Effector memory CD4-positive, alpha-beta T cell (primary cell): ENCODE measurements around the gene MAP3K21.
A peak's percentile ranks its signal among the peaks of the same experiment; 100 is the strongest.

Source experiments
- DNase-seq, 3 donors: peaks; one replicate each; pipeline ENCODE4 v3.0.0-alpha.2; 2020
- H3K27ac ChIP-seq: 2 replicates; pipeline ENCODE4 v1.7.0; 2013; ENCODE audit warnings: mild to moderate bottlenecking, low read length, moderate library complexity; ENCODE audit not compliant: insufficient read depth, poor library complexity, severe bottlenecking
- H3K27me3 ChIP-seq: replicated peaks from 2 replicates; pipeline ENCODE4 v1.7.0; 2013; ENCODE audit warnings: mild to moderate bottlenecking, low read length; ENCODE audit not compliant: insufficient read depth, control insufficient read depth, poor library complexity, severe bottlenecking
- H3K36me3 ChIP-seq: 2 replicates; pipeline ENCODE4 v1.7.0; 2013; ENCODE audit warnings: mild to moderate bottlenecking, low read length, moderate library complexity; ENCODE audit not compliant: control insufficient read depth, insufficient read depth
- H3K4me1 ChIP-seq: 2 replicates; pipeline ENCODE4 v1.7.0; 2013; ENCODE audit warnings: low read length, mild to moderate bottlenecking; ENCODE audit not compliant: control insufficient read depth, insufficient read depth, poor library complexity, severe bottlenecking
- H3K4me3 ChIP-seq: 2 replicates; pipeline ENCODE4 v1.7.0; 2013; ENCODE audit warnings: low read length, low read depth, mild to moderate bottlenecking; ENCODE audit not compliant: insufficient read depth, poor library complexity, severe bottlenecking
- H3K9me3 ChIP-seq: 2 replicates; pipeline ENCODE4 v1.7.0; 2013; ENCODE audit warnings: mild to moderate bottlenecking, low read length, moderate library complexity; ENCODE audit not compliant: control insufficient read depth
- total RNA-seq, 3 donors: gene quantifications; one replicate each; lab custom pipeline; 2026; lab: John Stamatoyannopoulos, UW

The MAP3K21 gene
- 5.2 to 6.2 (median 5.8) reads per million in 3 donors for total RNA-seq

DNA sequence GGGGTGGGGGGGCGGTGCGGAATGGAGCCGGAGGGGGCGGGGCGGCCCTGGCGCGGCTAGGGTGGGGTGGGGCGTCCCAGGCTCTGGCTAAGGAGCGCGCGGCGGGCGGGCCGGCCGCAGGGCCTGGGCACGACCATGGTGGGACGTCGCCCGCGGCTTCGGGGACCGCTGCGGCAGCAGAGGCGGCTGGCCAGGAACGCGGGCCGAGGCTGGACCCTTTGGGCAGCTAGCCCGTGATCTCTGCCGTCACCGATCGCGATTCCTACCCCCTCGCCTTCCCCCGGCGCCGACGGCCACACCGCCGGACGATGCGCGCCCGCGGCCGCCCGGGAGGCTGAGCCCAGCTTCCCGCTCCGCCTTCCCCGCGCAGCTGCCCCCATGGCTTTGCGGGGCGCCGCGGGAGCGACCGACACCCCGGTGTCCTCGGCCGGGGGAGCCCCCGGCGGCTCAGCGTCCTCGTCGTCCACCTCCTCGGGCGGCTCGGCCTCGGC lies at the start of gene MAP3K21:
TSS of gene MAP3K21 (plus strand) at position 74 of the 491 bp plus-strand sequence. CDS start at position 379, 305 bp downstream.
- no peaks in the 10 kb centered on the region for H3K36me3 ChIP-seq
- no peaks in the 10 kb centered on the region for H3K27me3 ChIP-seq
- peak within 1 kb of the TSS; percentile 72 for H3K4me3 ChIP-seq
- DNase-seq = no peak
- H3K27ac ChIP-seq = no peak within 1 kb of the TSS
- peaks cover 5% of the 10 kb centered on the region for H3K4me1 ChIP-seq
- H3K9me3 ChIP-seq = no peaks in the 10 kb centered on the region

DNA sequence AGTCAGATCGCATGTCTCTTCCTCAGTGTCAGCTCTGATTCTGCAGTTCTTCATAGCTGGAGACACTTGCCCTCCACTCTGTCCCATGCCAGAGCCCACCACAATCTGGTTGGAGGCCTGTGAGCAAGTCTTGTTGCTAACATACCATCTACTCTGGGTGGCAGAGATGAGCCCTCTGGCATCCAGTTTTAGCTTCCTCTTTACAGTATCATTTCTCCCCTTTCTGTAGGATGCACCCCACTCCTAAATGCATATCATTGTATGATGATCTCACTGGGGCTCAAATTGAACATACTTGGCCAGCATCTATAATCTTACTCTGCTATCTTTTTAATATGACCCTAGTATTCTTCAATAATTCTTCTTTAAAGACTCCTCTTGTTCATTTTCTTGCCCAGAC lies 48.9 kb upstream of the MAP3K21 start:
- H3K27me3 ChIP-seq = no peaks in the 10 kb centered on the region
- DNase-seq = no peak
- peaks cover 17% of the 10 kb centered on the region for H3K4me1 ChIP-seq
- no peak overlapping the region for H3K4me3 ChIP-seq
- no peaks in the 10 kb centered on the region for H3K36me3 ChIP-seq
- no peak overlapping the region for H3K27ac ChIP-seq
- no peaks in the 10 kb centered on the region for H3K9me3 ChIP-seq

DNA sequence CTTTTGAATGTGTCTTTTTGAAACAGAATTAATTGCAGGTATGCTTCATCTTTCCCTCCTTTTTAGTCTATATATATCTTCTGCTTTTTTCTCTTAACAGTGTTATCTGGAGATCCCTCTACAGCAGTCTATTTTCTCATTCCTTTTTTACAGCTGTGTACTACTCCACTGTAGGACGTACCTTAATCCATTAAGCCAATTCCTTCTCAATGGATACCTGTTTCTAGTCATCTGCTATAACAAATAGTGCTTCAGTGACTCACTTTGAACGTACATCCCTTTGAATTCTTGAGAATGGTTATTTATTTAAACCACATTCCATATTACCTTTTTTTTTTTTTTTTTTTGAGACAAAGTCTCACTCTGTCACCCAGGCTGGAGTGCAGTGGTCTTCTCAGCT lies 47.6 kb upstream of the MAP3K21 start:
- no peak overlapping the region for H3K27ac ChIP-seq

DNA sequence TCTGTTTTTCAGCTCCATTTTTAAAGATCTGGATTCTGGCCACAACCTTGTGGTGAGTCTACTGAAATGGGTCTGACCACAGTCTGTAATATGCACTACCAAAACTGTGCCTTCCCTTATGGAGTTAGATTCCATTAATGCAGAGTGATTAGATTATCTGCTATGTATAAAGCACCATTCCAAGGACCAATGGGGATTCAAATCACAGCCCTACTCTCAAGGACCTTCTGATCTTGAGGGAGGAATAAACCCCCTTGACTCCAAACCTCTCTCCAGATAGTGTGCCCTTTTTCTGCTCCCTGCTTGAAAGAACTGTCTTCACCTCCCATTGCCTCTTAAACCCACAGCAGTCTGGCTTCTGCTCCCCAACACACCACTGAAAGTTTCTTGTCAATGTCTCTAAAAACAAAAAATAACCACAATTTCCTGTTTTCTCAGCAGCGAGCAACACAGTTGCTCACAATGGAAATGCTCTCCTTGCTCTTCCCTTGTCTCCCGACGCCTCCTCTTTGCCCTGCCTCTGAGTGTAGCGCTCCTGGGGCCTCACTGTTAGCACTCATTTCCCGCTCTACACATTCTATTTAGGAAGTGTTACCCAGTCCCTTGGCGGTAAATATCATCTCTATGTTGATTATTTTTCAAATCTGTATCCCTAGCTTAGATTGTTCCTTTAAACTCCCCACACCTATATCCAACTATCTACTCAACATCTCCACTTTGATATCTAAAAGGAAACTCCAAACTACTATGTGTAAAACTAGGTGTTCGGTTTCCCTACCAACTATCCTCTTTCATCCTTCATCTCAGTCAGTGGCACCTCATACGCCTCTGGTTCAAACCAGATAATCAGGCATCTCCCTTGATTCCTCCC lies 45.6 kb upstream of the MAP3K21 start:
- Histone ChIP-seq H3K4me1 (peaks cover 17% of the 10 kb centered on the region), H3K27ac (peak overlapping the region; percentile 51), H3K27me3 (no peaks in the 10 kb centered on the region), H3K36me3 (no peaks in the 10 kb centered on the region), H3K9me3 (no peaks in the 10 kb centered on the region), H3K4me3 (peak overlapping the region; percentile 2)
- peak in 1 of 3 donors; percentile 7 for DNase-seq

More for the DNA sequence above, 47.6 kb upstream of the MAP3K21 start:
- Histone ChIP-seq H3K9me3 (no peaks in the 10 kb centered on the region), H3K4me1 (peaks cover 17% of the 10 kb centered on the region), H3K27me3 (no peaks in the 10 kb centered on the region), H3K4me3 (no peak overlapping the region), H3K36me3 (no peaks in the 10 kb centered on the region)
- DNase-seq = no peak

DNA sequence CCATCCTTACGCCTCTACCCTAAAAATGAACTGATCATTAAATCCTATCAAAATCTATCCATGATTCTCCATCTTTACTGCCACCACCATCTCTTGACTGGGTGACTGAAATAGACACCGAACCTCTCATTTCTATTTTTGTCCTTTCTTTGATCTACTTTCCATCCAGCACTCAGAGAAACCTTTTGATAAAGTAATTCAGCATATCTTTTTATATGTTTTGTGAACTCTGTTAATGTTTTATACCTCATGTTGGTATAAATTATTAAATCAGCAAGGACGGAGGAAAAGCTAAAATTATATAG lies 45.0 kb upstream of the MAP3K21 start:
- Histone ChIP-seq H3K4me3 (no peak overlapping the region), H3K36me3 (no peaks in the 10 kb centered on the region), H3K4me1 (peaks cover 17% of the 10 kb centered on the region), H3K27ac (no peak overlapping the region), H3K9me3 (no peaks in the 10 kb centered on the region), H3K27me3 (no peaks in the 10 kb centered on the region)
- no peak for DNase-seq

DNA sequence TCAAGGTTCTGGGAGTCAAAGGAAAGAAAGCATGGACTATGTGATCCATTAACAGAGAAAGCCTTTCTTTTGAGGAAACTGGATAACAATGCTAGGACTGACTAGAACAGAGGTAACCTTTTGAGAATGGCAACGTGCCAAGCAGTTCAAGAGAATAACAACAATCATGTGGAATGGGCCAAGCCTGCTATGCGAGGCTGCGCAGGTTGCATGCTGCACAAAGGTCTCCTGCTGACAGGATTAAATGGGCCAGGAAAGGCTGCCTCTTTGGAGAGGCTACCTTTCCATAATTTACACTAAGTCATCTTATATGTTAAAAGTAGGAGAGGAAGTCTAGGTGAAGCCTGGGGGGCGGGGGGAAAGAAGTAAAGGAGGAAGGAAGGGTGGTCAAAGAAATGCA lies 37.8 kb upstream of the MAP3K21 start:
- peaks cover 3% of the 10 kb centered on the region for H3K36me3 ChIP-seq
- DNase-seq = no peak

DNA sequence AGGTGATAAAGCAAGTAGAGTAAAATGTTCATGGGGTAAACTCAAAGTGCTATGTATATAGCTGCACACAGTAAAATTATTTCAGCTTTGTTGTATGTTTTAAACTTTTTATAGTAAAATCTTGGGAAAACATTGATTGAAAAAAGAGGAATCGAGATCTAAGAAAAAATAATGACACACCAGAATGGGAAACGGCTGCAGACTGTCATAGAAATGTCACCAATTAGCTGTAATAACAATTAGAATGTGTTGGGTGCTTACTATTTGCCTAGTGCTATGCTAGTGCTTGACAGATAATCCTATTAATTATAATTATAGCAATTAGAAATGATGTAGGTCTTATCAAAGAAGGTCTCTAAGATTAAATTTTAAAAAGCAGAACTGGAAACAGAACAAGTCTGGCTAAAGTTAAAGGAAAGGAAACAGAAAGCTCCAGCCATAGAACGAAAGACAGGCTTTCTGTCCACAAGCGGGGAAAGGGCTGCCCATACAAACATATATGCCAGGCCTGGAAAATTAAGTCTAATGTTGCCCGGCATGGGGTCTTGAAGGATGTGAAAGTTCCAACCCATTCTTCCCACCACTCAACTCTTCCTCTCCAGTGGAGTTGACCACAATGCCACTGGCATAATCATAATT lies 37.0 kb upstream of the MAP3K21 start:
- no peaks in the 10 kb centered on the region for H3K9me3 ChIP-seq
- H3K27me3 ChIP-seq = no peaks in the 10 kb centered on the region
- H3K4me3 ChIP-seq = no peak overlapping the region
- H3K27ac ChIP-seq = no peak overlapping the region
- H3K4me1 ChIP-seq = peaks cover 5% of the 10 kb centered on the region
- H3K36me3 ChIP-seq = peaks cover 3% of the 10 kb centered on the region
- DNase-seq = no peak

More for the DNA sequence above, 37.8 kb upstream of the MAP3K21 start:
- H3K4me3 ChIP-seq = no peak overlapping the region
- H3K27me3 ChIP-seq = no peaks in the 10 kb centered on the region
- no peak overlapping the region for H3K27ac ChIP-seq
- H3K4me1 ChIP-seq = peaks cover 5% of the 10 kb centered on the region
- H3K9me3 ChIP-seq = no peaks in the 10 kb centered on the region

DNA sequence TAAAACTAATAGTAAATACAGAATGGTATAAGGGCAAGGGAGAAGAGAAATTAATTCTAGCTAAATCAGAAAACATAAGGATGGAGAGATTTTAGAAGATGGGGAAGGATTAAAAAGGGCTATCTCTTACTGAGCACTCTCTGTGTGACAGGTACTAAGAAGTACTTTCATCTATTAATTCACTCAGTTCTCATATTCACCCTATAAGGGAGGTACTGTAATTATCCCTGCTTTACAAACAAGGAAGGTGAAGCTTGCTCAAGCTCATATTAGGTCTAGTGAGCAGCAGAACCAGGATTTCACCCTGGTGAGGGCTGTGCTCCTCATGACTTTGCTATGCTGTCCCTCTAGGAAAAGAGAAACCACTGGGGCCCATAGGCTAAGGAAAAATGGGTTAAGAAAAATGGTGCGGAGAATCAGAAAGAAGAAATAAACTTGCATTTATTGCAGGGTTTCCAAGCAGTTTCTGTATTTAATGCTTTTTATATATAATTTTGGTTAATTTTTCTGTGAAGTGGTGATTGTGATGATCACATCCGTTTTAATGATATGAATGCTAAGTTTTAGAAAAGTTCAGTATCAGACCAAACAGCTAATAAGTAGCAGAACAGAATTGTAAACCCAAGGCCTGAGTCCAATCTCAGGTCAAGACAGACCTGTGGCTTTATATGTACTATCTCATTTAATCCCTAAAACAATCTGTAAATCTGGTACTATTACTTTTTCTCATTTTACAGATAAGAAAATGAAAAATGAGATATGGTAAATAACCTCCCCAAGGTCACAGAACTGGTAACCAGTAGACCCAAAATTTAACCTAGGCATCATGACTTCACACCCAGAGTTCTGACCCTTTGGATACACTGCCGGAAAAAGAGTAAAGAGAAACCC lies 33.7 kb upstream of the MAP3K21 start:
- H3K4me3 ChIP-seq = no peak overlapping the region
- peaks cover 9% of the 10 kb centered on the region for H3K4me1 ChIP-seq
- H3K27ac ChIP-seq = no peak overlapping the region
- no peak for DNase-seq
- peaks cover 3% of the 10 kb centered on the region for H3K36me3 ChIP-seq
- H3K9me3 ChIP-seq = no peaks in the 10 kb centered on the region
- no peaks in the 10 kb centered on the region for H3K27me3 ChIP-seq

DNA sequence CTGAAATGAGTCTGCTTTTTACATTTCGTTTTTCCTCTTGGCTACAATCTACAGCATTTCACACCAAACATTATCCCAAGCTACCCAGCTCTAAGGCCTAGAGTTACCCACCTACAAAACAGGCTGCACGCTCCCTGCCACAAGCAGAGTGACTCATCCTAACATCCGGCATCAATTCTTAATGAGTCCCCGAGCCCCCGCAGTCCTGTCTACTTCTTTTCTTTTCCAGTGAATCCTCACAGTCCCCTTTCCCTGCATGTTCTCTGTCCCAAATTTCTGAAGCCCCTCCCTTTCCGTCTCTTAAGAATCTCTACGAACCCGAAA lies 32.6 kb upstream of the MAP3K21 start:
- DNase-seq = peak; percentile 15 to 32 (median 26)
- Histone ChIP-seq H3K4me3 (peak overlapping the region; percentile 85), H3K4me1 (peaks cover 9% of the 10 kb centered on the region), H3K9me3 (no peaks in the 10 kb centered on the region), H3K27me3 (no peaks in the 10 kb centered on the region), H3K36me3 (no peaks in the 10 kb centered on the region), H3K27ac (peak overlapping the region; percentile 71)
